Stimulated activated CD8-positive, alpha-beta memory T cell treated with anti-CD3 and anti-CD28 coated beads, Interleukin-12 subunit alpha, Interleukin-12 subunit beta, amount 100 ng/mL, for 24 hours (primary cell): ENCODE measurements around the gene GCLM.

ENCODE experiments used
- DNase-seq: peaks from one replicate; pipeline ENCODE4 v3.0.0-alpha.2; 2020; ENCODE audit errors: extremely low read depth

The GCLM gene

GRCh38 chr1:93846992-93847810 lies 62.0 kb downstream of the GCLM start:
- DNase-seq, result peak; percentile 66

- DNase-seq, result peak; percentile 60
Observed at GRCh38 chr1:93846206-93846991, 62.8 kb downstream of the GCLM start.

GRCh38 chr1:93845538-93846205 lies 63.6 kb downstream of the GCLM start:
- DNase-seq, result no peak

- no peak for DNase-seq
Observed at GRCh38 chr1:93844262-93845045, 64.8 kb downstream of the GCLM start.

GRCh38 chr1:93842750-93843500 lies 66.3 kb downstream of the GCLM start:
- no peak for DNase-seq

- no peak for DNase-seq
Observed at GRCh38 chr1:93841771-93842170, 67.5 kb downstream of the GCLM start.

- DNase-seq, result no peak
Observed at GRCh38 chr1:93840956-93841482, 68.2 kb downstream of the GCLM start.

- no peak for DNase-seq
Observed at GRCh38 chr1:93839753-93840152, 69.5 kb downstream of the GCLM start.

GRCh38 chr1:93839307-93839706 lies 69.9 kb downstream of the GCLM start:
- no peak for DNase-seq

- DNase-seq, result no peak
Observed at GRCh38 chr1:93837961-93838360, 71.3 kb downstream of the GCLM start.
